Muscle layer of duodenum (tissue), 2 donors: Measurements from ENCODE around the gene PTGIS.
A peak's percentile ranks its signal among the peaks of the same experiment; 100 is the strongest.

ENCODE experiments used
- H3K27ac ChIP-seq: one replicate; pipeline ENCODE4 v1.7.0; 2013; ENCODE audit warnings: mild to moderate bottlenecking, low read length
- H3K27me3 ChIP-seq: one replicate; pipeline ENCODE4 v1.7.0; 2013; ENCODE audit warnings: low read depth, mild to moderate bottlenecking, control low read depth, low read length
- H3K36me3 ChIP-seq, 2 donors: one replicate each; pipeline ENCODE4 v1.7.0; 2013; ENCODE audit warnings: low read length in 2 of 2, control low read depth in 1 of 2, mild to moderate bottlenecking in 1 of 2; ENCODE audit not compliant: insufficient read depth in 2 of 2, control insufficient read depth in 1 of 2
- H3K4me1 ChIP-seq, 2 donors: one replicate each; pipeline ENCODE4 v1.7.0; 2013; ENCODE audit warnings: low read length in 2 of 2, mild to moderate bottlenecking in 2 of 2, control low read depth in 1 of 2, moderate library complexity in 1 of 2; ENCODE audit not compliant: insufficient read depth in 2 of 2, control insufficient read depth in 1 of 2
- H3K4me3 ChIP-seq, 2 donors: one replicate each; pipeline ENCODE4 v1.7.0; 2013; ENCODE audit warnings: low read length in 2 of 2, low read depth in 1 of 2, mild to moderate bottlenecking in 1 of 2
- H3K9me3 ChIP-seq, 2 donors: one replicate each; pipeline ENCODE4 v1.7.0; 2013; ENCODE audit warnings: low read length in 2 of 2, control low read depth in 1 of 2, mild to moderate bottlenecking in 1 of 2; ENCODE audit not compliant: control insufficient read depth in 1 of 2
- donor health status: healthy.

Gene PTGIS

DNA sequence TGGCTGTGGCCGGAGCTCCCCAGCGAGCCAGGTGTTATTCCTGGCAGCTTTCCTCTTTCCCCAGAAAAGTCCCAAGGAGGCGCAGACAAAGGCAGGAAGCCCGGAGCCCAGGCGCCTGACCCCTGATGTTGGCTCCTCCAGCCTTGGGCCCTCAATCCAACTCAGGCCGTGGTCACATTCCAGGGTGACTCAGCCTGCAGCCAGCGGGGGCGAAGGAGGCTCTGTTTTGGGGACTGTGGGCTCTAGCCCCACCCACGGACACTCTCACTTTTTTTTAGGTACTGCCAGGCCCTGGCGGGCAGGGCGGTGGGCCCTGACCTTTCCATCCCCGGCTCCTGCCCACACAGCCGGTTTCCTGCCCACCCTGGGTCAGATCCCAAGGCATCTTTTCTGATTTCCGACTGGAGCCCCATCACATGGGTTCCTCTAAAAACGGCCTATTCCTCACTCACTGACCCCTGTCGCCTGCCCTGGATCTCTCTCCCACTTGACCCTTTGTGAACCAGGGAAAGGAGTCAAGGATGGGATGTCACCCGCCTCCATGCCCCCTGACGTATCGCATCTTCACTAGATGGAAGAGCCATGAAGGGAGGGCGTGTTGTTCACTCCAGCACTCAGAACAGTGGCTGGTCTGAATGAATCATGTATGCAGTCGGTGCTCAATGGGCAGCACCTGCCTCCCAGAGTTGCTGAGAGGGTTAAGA lies 5.5 kb downstream of the PTGIS start:
- peaks cover 0 to 3% of the 10 kb centered on the region in 2 donors for H3K36me3 ChIP-seq
- peaks cover 0 to 11% of the 10 kb centered on the region in 2 donors for H3K4me1 ChIP-seq
- H3K27ac ChIP-seq = peak overlapping the region; percentile 48
- no peaks in the 10 kb centered on the region for H3K9me3 ChIP-seq
- H3K27me3 ChIP-seq = peaks cover 10% of the 10 kb centered on the region
- H3K4me3 ChIP-seq = peak overlapping the region in 1 of 2 donors; percentile 26

DNA sequence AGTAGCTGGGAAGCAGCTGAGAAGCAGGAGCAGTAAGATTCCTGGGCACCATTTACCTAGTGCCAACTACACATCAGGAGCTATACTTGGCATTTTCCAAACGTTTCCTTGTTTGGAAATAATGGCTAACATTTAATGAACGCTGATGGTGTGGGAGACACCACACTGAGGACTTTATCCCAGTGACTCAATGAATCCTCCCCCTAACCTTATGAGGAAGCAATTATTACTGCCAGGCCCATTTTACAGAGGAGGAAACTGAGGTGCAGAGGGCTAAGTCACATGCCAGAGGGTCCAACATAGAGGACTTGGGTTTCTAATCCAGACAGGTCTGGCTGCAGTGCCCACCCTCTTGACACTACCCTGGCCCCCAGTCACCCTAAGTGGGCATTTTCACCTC lies 6.1 kb downstream of the PTGIS start:
- Histone ChIP-seq H3K27me3 (peaks cover 4% of the 10 kb centered on the region), H3K9me3 (no peaks in the 10 kb centered on the region), H3K36me3 (peaks cover 0 to 3% of the 10 kb centered on the region in 2 donors), H3K4me3 (peak overlapping the region in 1 of 2 donors; percentile 26), H3K27ac (peak overlapping the region; percentile 48), H3K4me1 (peaks cover 0 to 11% of the 10 kb centered on the region in 2 donors)

- Histone ChIP-seq H3K27ac (peak overlapping the region; percentile 48), H3K4me1 (peaks cover 0 to 12% of the 10 kb centered on the region in 2 donors), H3K36me3 (peaks cover 0 to 3% of the 10 kb centered on the region in 2 donors), H3K4me3 (no peak overlapping the region), H3K9me3 (no peaks in the 10 kb centered on the region), H3K27me3 (no peaks in the 10 kb centered on the region)
Observed at GRCh38 chr20:49561256-49561655, 6.7 kb downstream of the PTGIS start.

DNA sequence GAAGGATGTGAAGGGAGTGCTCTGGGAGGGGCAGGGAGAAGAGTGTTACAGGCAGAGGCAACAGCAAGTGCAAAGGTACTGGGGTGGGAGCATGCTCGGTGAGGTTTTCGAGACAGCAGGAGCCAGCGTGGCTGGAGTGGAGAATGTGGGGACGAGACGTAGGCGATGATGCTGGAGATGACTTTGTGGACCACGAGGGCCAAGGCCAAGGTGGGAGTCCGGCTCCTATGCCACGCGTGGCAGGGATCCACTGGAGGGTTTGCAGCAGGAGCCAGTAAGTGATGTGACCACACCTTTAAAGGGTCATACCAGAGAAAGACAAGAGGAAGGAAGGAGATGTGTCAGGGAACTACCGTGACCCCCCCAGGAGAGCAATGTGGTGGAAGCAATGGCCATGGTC lies 7.3 kb downstream of the PTGIS start:
- H3K4me1 ChIP-seq = peaks cover 0 to 15% of the 10 kb centered on the region in 2 donors
- H3K4me3 ChIP-seq = no peak overlapping the region
- H3K36me3 ChIP-seq = peaks cover 0 to 3% of the 10 kb centered on the region in 2 donors
- peak overlapping the region; percentile 48 for H3K27ac ChIP-seq
- no peaks in the 10 kb centered on the region for H3K9me3 ChIP-seq
- no peaks in the 10 kb centered on the region for H3K27me3 ChIP-seq

- Histone ChIP-seq H3K27me3 (no peaks in the 10 kb centered on the region), H3K36me3 (peaks cover 0 to 3% of the 10 kb centered on the region in 2 donors), H3K4me1 (peaks cover 0 to 15% of the 10 kb centered on the region in 2 donors), H3K27ac (peak overlapping the region; percentile 29), H3K9me3 (no peaks in the 10 kb centered on the region), H3K4me3 (no peak overlapping the region)
Observed at GRCh38 chr20:49560186-49560585, 7.8 kb downstream of the PTGIS start.

DNA sequence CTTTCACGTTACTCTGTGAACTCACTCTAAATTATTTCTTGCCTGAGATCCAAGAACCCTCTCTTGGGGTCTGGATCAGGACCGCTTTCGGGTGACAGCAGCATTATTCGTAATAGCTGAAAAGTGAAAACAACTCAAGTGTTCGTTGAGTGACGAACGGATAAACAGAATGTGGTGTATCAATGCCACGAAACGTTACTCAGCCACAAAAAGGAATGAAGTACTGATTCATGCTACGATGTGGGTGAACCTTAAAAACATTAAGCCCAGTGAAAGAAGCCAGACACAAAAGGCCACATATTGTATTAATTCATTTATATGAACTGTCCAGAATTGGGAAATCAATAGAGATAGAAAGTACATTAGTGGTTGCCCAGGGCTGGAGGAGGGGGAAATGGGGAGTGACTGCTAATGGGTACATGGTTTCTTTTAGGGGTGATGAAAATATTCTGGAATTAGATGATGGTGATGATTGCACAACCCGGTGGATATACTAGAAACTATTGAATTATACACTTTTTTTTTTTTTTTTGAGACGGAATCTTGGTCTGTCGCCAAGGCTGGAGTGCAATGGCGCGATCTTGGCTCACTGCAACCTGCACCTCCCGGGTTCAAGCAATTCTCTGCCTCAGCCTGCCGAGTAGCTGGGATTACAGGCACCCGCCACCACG lies 8.4 kb downstream of the PTGIS start:
- Histone ChIP-seq H3K27ac (peak overlapping the region; percentile 56), H3K27me3 (no peaks in the 10 kb centered on the region), H3K4me1 (peaks cover 0 to 15% of the 10 kb centered on the region in 2 donors)

GRCh38 chr20:49558826-49559225 lies 9.1 kb downstream of the PTGIS start:
- Histone ChIP-seq H3K27me3 (no peaks in the 10 kb centered on the region), H3K4me1 (peaks cover 0 to 18% of the 10 kb centered on the region in 2 donors), H3K9me3 (no peaks in the 10 kb centered on the region), H3K27ac (peak overlapping the region; percentile 56), H3K36me3 (peaks cover 0 to 3% of the 10 kb centered on the region in 2 donors), H3K4me3 (no peak overlapping the region)

More for the DNA sequence above, 8.4 kb downstream of the PTGIS start:
- H3K36me3 ChIP-seq = peaks cover 0 to 3% of the 10 kb centered on the region in 2 donors
- H3K9me3 ChIP-seq = no peaks in the 10 kb centered on the region
- no peak overlapping the region for H3K4me3 ChIP-seq

DNA sequence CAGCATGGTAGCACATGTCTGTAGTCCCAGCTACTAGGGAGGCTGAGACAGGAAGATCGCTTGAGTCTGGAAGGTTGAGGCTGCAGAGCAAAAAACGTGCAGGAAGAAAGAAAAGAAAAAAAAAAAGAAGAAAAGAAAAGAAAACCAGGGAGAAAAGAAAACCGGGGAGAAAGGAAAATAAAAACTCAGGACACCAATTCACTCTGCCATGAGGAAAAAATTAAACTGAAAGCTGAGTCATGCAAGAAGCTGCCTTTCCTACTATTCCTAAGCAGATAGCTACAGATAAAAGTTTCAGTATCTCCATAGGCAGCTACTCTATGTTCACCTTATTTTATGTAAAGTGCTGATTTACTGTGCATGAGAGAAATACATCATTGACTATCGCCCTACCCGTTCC lies 10.5 kb downstream of the PTGIS start:
- Histone ChIP-seq H3K27me3 (no peaks in the 10 kb centered on the region), H3K4me3 (no peak overlapping the region), H3K4me1 (peaks cover 0 to 18% of the 10 kb centered on the region in 2 donors), H3K27ac (peak overlapping the region; percentile 68), H3K36me3 (peaks cover 0 to 3% of the 10 kb centered on the region in 2 donors), H3K9me3 (no peaks in the 10 kb centered on the region)

DNA sequence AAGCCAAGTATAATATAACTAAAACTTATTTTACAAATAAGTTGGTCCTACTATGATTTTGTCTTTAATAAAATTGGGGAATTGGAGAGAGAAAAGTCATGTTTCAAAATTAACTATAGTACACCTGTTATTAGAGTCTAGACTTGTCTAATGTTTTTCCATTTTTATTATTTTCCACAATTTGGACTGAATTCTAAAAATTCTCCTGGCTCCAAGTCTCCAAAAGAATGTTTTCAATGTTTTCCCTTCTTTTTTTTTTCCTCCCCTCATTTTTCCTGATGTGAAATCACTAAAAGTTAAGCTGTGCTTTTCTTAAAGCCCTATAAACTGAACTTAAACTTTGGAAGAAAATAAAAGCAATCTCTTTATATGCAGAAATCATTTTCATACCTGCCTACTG lies 11.3 kb downstream of the PTGIS start:
- H3K27ac ChIP-seq = peak overlapping the region; percentile 56
- H3K4me3 ChIP-seq = no peak overlapping the region

GRCh38 chr20:49549801-49550551 lies 18.0 kb downstream of the PTGIS start:
- Histone ChIP-seq H3K27ac (no peak overlapping the region), H3K27me3 (no peaks in the 10 kb centered on the region), H3K9me3 (peaks cover 0 to 8% of the 10 kb centered on the region in 2 donors), H3K36me3 (peaks cover 5 to 10% of the 10 kb centered on the region in 2 donors), H3K4me1 (peaks cover 0 to 10% of the 10 kb centered on the region in 2 donors), H3K4me3 (no peak overlapping the region)

More for the DNA sequence above, 11.3 kb downstream of the PTGIS start:
- H3K27me3 ChIP-seq = no peaks in the 10 kb centered on the region
- peaks cover 0 to 14% of the 10 kb centered on the region in 2 donors for H3K4me1 ChIP-seq
- H3K36me3 ChIP-seq = peaks cover 0 to 3% of the 10 kb centered on the region in 2 donors
- H3K9me3 ChIP-seq = no peaks in the 10 kb centered on the region

DNA sequence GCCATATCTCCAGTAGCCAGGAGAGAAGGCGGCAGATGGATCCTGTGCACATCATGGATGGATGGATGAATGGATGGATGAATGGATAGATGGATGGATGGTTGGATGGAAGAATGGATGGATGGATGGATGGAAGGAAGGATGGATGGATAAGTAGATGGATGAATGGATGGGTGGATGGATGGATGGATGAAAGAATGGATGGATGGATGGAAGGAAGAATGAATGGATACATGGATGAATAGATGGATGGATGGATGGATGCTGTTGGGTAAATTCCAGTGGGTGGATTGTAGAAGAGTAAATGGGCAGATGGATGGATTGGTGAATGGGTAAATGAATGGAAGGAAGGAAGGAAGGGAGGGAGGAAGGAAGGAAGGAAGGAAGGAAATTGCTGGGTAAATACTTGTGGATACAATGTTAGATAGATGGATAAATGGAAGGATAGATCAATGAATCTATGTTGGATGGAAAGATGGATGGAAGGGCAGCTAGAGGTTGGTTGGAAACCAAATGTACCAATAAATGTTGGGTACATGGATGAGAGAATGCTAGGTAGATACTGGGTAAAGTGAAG lies 19.5 kb downstream of the PTGIS start:
- no peak overlapping the region for H3K27ac ChIP-seq
- H3K36me3 ChIP-seq = peaks cover 5 to 24% of the 10 kb centered on the region in 2 donors
- no peak overlapping the region for H3K4me3 ChIP-seq
- no peaks in the 10 kb centered on the region for H3K27me3 ChIP-seq
- H3K4me1 ChIP-seq = peaks cover 0 to 6% of the 10 kb centered on the region in 2 donors
- H3K9me3 ChIP-seq = peaks cover 0 to 8% of the 10 kb centered on the region in 2 donors
